Omental fat pad (tissue), 4 donors: ENCODE data around the gene ZBTB43. TPM values are rescaled to one million over a fixed set of nuclear protein-coding genes. Genes with fewer than 3 reads are reported as not detected.

Source experiments
- ATAC-seq: fragments of 150-250 bp; one replicate; pipeline ENCODE4 v1.9.1; 2016; ENCODE audit warnings: mild to moderate bottlenecking, moderate library complexity; ENCODE audit not compliant: low FRiP score
- DNase-seq: peaks from one replicate; pipeline ENCODE4 v3.0.0-alpha.2; 2019; ENCODE audit warnings: low spot score
- CTCF ChIP-seq, 3 donors: fragments of 450-650 bp; IDR thresholded peaks; one replicate each; pipeline ENCODE4 v1.5.1; 2016 to 2017; ENCODE audit warnings: antibody characterized with exemption in 3 of 3, mild to moderate bottlenecking in 3 of 3, moderate library complexity in 2 of 3
- total RNA-seq, 4 donors: library from RNA; depleted of rRNA; stranded (reverse); fragments of >200 nt; gene quantifications; one replicate each; pipeline ENCODE4 v1.1.0, GENCODE V29; 2016

ZBTB43 gene
- total RNA-seq, 4 donors from 2014 or later: 11.2 to 28.8 (median 13.7) TPM

- DNase-seq (no peak), ATAC-seq (no peak)
- TF ChIP-seq CTCF (IDR thresholded peaks at IDR 0.05): no peak
Observed at GRCh38 chr9:126876531-126876930, 71.7 kb downstream of the ZBTB43 start.

- no peak for TF ChIP-seq CTCF (IDR thresholded peaks at IDR 0.05)
- DNase-seq: no peak
- ATAC-seq: no peak
Observed at GRCh38 chr9:126877418-126877817, 72.6 kb downstream of the ZBTB43 start.

DNA sequence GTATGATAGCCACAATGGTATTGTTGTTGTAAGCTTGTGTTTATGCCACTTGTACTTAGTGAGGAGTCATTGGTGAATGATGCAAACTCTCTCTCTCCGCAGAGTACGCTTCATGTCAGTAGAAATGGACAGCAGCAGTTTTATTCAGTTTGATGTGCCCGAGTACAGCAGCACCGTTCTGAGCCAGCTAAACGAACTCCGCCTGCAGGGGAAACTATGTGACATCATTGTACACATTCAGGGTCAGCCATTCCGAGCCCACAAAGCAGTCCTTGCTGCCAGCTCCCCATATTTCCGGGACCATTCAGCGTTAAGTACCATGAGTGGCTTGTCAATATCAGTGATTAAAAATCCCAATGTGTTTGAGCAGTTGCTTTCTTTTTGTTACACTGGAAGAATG is 74.4 kb downstream of the ZBTB43 start:
- DNase-seq (no peak), ATAC-seq (no peak)
- no peak for TF ChIP-seq CTCF (IDR thresholded peaks at IDR 0.05)

GRCh38 chr9:126880226-126880946 is 75.5 kb downstream of the ZBTB43 start:
- ATAC-seq: no peak
- TF ChIP-seq CTCF (IDR thresholded peaks at IDR 0.05): no peak

GRCh38 chr9:126880947-126881332 is 76.1 kb downstream of the ZBTB43 start:
- no peak for DNase-seq
- no peak for ATAC-seq
- TF ChIP-seq CTCF (IDR thresholded peaks at IDR 0.05): no peak

More at GRCh38 chr9:126880226-126880946, 75.5 kb downstream of the ZBTB43 start:
- DNase-seq: no peak

DNA sequence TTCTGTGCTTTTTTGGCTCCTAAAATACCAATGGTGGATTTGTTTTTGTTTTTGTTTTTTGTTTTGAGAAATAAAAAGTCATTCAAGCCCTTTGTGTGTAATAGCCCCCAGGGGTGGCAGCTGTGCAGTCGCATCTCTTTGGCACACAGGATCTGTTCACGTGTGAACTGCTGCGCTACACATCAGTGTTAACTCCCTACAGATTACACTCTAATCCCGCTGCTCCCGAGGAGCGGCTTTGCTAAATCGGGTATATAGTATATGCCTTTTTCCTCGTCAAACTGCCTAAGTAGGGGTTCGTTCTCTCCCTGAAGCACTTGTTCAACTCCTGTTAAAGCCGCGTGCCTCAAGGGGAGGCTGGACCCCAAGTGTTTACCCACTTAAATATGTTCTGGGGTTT is 77.9 kb downstream of the ZBTB43 start:
- no peak for TF ChIP-seq CTCF (IDR thresholded peaks at IDR 0.05)
- DNase-seq (no peak), ATAC-seq (no peak)

- ATAC-seq: no peak
Observed at GRCh38 chr9:126883636-126884035, 78.8 kb downstream of the ZBTB43 start.

More at GRCh38 chr9:126883636-126884035, 78.8 kb downstream of the ZBTB43 start:
- DNase-seq: no peak
- TF ChIP-seq CTCF (IDR thresholded peaks at IDR 0.05): no peak
